ENCODE measurements around the gene NRCAM.

- TF ChIP-seq CTCF (conservative IDR thresholded peaks at IDR 0.05; ENCODE audit: low read depth, low read length), result no peak
- TF ChIP-seq EZH2 (IDR thresholded peaks at IDR 0.05; ENCODE audit: borderline replicate concordance, low read depth, low read length, poor library complexity, severe bottlenecking), result no peak
These were observed 23.5 kb upstream of the NRCAM start for GRCh38 chr7:108479751-108480150.

Data from A673 (cell line).